ENCODE measurements around the gene LZTS2.

Gene LZTS2

DNA sequence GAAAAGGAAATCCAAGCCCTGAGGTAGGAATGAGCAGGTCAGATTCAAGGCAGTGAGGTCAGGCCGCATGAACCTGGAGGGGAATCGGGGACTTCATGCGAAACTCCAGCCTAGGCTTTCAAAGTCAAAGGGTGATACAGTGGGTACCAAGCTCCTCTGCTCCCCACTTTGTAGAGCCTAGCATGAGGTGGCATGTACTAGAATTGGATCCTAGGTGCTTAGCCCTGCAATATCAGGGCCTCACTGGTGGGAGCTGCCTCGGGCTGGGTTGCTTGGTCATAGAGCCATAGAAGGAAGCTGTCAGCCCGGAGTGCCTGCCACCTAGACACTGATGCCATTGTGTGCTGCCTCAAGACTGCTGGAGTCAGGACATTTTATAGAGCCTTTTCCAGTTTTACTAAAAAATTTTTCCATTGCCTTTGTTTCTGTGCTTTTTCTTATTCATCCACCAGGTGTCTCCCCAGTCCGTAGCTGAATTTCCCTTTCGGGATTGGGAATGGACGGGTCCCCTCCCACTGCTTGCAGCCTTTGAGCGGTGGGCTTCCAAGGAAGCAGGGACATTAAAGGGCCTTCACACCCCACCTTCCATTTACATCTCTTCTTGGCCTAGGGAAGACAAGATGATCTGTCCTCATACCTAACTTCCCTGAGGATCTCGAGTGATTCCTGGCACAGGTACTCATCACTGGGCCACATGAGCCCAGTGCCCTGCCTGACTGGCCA, 5.5 kb upstream of the LZTS2 start:
- TF ChIP-seq CTCF (IDR thresholded peaks at IDR 0.05; ENCODE audit: insufficient read depth, low read depth, low read length, missing control alignments), result peak; percentile 53
- DNase-seq (ENCODE audit: low read depth), result peak; percentile 18
- no peak overlapping the region for H3K4me3 ChIP-seq (ENCODE audit: low read length)

DNA sequence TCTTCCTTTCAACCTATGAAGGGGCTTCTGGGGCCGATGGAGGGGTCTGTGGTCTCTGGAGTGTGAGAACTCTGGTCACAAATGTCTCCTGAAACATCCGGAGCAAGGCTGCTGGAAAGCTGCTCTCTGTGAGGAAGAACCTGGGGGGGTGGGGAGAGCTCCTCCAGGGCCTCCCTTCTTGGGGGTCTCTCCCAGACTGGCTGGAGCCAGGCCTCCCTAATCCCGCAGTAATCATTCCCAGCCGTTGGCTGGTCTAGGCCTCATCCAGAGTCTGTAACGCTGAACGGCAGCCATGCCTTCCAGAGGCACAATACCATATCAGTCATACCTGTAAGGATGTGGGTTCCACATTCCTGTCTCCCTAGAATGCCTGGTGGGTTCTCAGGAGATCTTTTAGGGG, 4.4 kb upstream of the LZTS2 start:
- no peak overlapping the region for H3K4me3 ChIP-seq (ENCODE audit: low read length)
- no peak for DNase-seq (ENCODE audit: low read depth)
- no peak for TF ChIP-seq CTCF (IDR thresholded peaks at IDR 0.05; ENCODE audit: insufficient read depth, low read depth, low read length, missing control alignments)

GRCh38 chr10:100996678-100997359, 2.8 kb upstream of the LZTS2 start:
- TF ChIP-seq CTCF (IDR thresholded peaks at IDR 0.05; ENCODE audit: insufficient read depth, low read depth, low read length, missing control alignments), result no peak
- peak overlapping the region; percentile 78 for H3K4me3 ChIP-seq (ENCODE audit: low read length)
- peak; percentile 42 for DNase-seq (ENCODE audit: low read depth)

GRCh38 chr10:100997360-100998182, 2.0 kb upstream of the LZTS2 start:
- peak; percentile 79 for DNase-seq (ENCODE audit: low read depth)
- H3K4me3 ChIP-seq (ENCODE audit: low read length), result peak overlapping the region; percentile 78
- peak; percentile 84 for TF ChIP-seq CTCF (IDR thresholded peaks at IDR 0.05; ENCODE audit: insufficient read depth, low read depth, low read length, missing control alignments)

DNA sequence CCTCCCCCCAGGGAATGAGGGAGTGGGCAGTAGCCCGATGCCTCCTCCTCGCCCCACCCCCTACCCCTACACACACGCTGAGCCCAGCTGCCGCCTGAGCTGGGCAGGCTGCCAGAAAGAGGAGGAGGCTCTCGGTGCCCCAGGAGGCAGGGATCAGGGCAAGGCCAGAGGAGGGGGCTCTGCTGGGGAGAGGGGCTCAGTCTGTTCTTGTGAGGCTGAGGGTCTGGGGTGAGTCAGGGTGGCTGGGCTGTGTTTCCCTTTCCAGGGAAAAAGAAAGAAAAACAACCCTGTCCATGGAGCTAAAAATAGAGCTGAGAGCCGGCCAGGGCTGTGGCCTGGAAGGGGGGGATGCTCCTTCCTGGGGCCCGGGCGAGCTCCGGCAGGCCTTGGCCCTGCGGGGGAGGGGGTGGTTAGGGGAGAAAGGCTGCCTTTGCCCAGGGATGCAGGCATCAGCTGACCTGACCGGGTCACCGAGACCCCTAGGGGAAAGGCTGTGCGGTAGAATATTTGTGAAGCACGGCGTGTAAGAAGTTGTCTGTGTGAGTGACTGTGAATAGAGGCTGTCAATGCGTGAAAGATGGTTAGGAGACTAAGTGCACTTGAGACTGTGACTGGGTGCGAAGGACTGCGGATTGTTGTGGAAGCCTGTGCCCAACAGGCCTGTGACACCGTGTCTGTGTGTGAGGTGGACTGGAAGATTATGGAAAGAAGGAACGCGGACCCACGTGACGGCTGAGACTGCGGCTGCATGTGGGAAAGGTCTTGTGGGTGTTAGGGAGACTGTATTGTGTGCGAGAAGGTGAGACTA, 1.2 kb upstream of the LZTS2 start:
- DNase-seq (ENCODE audit: low read depth), result peak; percentile 69
- H3K4me3 ChIP-seq (ENCODE audit: low read length), result peak overlapping the region; percentile 78
- TF ChIP-seq CTCF (IDR thresholded peaks at IDR 0.05; ENCODE audit: insufficient read depth, low read depth, low read length, missing control alignments), result no peak

- H3K4me3 ChIP-seq (ENCODE audit: low read length), result peak overlapping the region; percentile 78
- peak; percentile 68 for DNase-seq (ENCODE audit: low read depth)
- peak; percentile 50 for TF ChIP-seq CTCF (IDR thresholded peaks at IDR 0.05; ENCODE audit: insufficient read depth, low read depth, low read length, missing control alignments)
Measured at GRCh38 chr10:100998991-100999741, 442 bp upstream of the LZTS2 start.
